K562 (cell line): ENCODE results near the gene PTPN14. TPM values are rescaled to one million over a fixed set of nuclear protein-coding genes. Genes with fewer than 3 reads are reported as not detected.
"Not testable (repeated sequence)": the region's sequence is repeated elsewhere in the genome, so short reads cannot be mapped to it uniquely, and the experiment has no call there.

Experiments
- ATAC-seq: fragments of 200-7000 bp; cut with Tn5 transposase; 3 replicates; pipeline ENCODE4 v1.9.1; 2020; ENCODE audit warnings: moderate library complexity
- BruUV-seq: library from RNA; stranded (reverse); fragments of 400-500 nt; replicated peaks from 2 replicates; lab custom pipeline; 2021; lab: Mats Ljungman, UMichigan
- CTCF ChIA-PET: fragments of 300-600 bp; formaldehyde crosslinking; extraction: SDS; loops from one replicate; lab custom pipeline; 2021; ENCODE audit warnings: low intra/inter-chr PET ratio; lab: Yijun Ruan, JAX
- POLR2A ChIA-PET: fragments of 300-600, 350-650 bp; sonication (Branson Sonifier 250); formaldehyde crosslinking; extraction: SDS; loops from one replicate; lab custom pipeline; 2021; ENCODE audit warnings: antibody characterized with exemption, inconsistent platforms; lab: Yijun Ruan, JAX
- DNase-seq, 4 experiments: peaks; one replicate each; pipeline versions ENCODE4 v3.0.0 to v3.0.0-alpha.2; 2011 to 2018; ENCODE audit warnings: low spot score in 3 of 4, mixed read lengths in 3 of 4; ENCODE audit errors: extremely low read depth in 1 of 4
- FAIRE-seq: peaks from 2 replicates; lab custom pipeline; 2011; peaks lifted over from hg19 to GRCh38; lab: Jason Lieb, UNC
- H2AFZ ChIP-seq: 2 replicates; pipeline ENCODE4 v1.6.0; 2011; ENCODE audit warnings: low read depth, low read length, control low read depth, inconsistent platforms
- H3K27ac ChIP-seq: fragments of 200-600 bp; 3 replicates; pipeline ENCODE4 v1.8.0; 2011; ENCODE audit warnings: low read depth, mild to moderate bottlenecking, control low read depth, inconsistent platforms, low read length, moderate library complexity, mixed read lengths; ENCODE audit errors: extremely low read depth
- H3K27me3 ChIP-seq, 2 experiments: fragments of 300-600 bp in 1 of 2; 2 replicates in 1 of 2; 3 replicates in 1 of 2; pipeline versions ENCODE4 v1.6.0 to v1.8.0; 2011; ENCODE audit warnings: inconsistent platforms in 2 of 2, low read length in 2 of 2, mild to moderate bottlenecking in 1 of 2, mixed read lengths in 1 of 2, moderate library complexity in 1 of 2; ENCODE audit not compliant: control insufficient read depth in 2 of 2, insufficient read depth in 2 of 2
- H3K36me3 ChIP-seq: fragments of 300-600 bp; 3 replicates; pipeline ENCODE4 v1.8.0; 2011; ENCODE audit warnings: mild to moderate bottlenecking, low read length, inconsistent platforms; ENCODE audit not compliant: control insufficient read depth, insufficient read depth
- H3K4me1 ChIP-seq, 2 experiments: fragments of 200-600 bp in 1 of 2; replicated peaks in 1 of 2; 2 replicates in 1 of 2; 3 replicates in 1 of 2; pipeline versions ENCODE4 v1.5.1 to v1.8.0; 2011; ENCODE audit warnings: inconsistent platforms in 2 of 2, low read length in 2 of 2, mild to moderate bottlenecking in 1 of 2, mixed read lengths in 1 of 2, moderate library complexity in 1 of 2; ENCODE audit not compliant: control insufficient read depth in 2 of 2, insufficient read depth in 2 of 2
- H3K4me2 ChIP-seq: 2 replicates; pipeline ENCODE4 v1.6.1; 2011; ENCODE audit warnings: low read length, control low read depth, inconsistent platforms, mixed read lengths; ENCODE audit not compliant: insufficient read depth
- H3K4me3 ChIP-seq: fragments of 200-600 bp; sonication (generic), shearing (Covaris generic); 2 replicates; pipeline ENCODE4 v1.5.1; 2016; ENCODE audit warnings: control low read depth, inconsistent platforms
- H3K79me2 ChIP-seq: fragments of 200-600 bp; 3 replicates; pipeline ENCODE4 v1.8.0; 2011; ENCODE audit warnings: low read length, inconsistent platforms; ENCODE audit not compliant: control insufficient read depth, insufficient read depth
- H3K9ac ChIP-seq, 2 experiments: 2 replicates each; pipeline versions ENCODE4 v1.6.0 to v1.6.1; 2011; ENCODE audit warnings: low read depth in 2 of 2, low read length in 2 of 2, control low read depth in 1 of 2, inconsistent platforms in 1 of 2, mild to moderate bottlenecking in 1 of 2, mixed read lengths in 1 of 2; ENCODE audit not compliant: insufficient read depth in 1 of 2
- H3K9me1 ChIP-seq: one replicate; pipeline ENCODE4 v1.6.0; 2011; ENCODE audit warnings: inconsistent platforms, mild to moderate bottlenecking, low read length, moderate library complexity; ENCODE audit not compliant: control insufficient read depth, insufficient read depth
- H3K9me3 ChIP-seq: replicated peaks from 2 replicates; pipeline ENCODE4 v1.5.1; 2011; ENCODE audit warnings: low read depth, low read length, inconsistent platforms; ENCODE audit not compliant: control insufficient read depth, insufficient read depth
- H4K20me1 ChIP-seq: replicated peaks from 2 replicates; pipeline ENCODE4 v1.6.1; 2011; ENCODE audit warnings: low read length, inconsistent platforms, mixed read lengths; ENCODE audit not compliant: control insufficient read depth, insufficient read depth
- NR0B1 ChIP-seq: fragments of 450-650 bp; IDR thresholded peaks from one replicate; pipeline ENCODE4 v1.6.1; 2018; ENCODE audit warnings: mild to moderate bottlenecking, moderate library complexity; ENCODE audit not compliant: partially characterized antibody
- WGBS: fragments of 100-300 bp; shearing (Covaris generic); methylation state at CpG from one replicate; pipeline ENCODE4 v1.1.6; 2016; ENCODE audit warnings: low coverage, mixed read lengths; ENCODE audit not compliant: insufficient coverage; ENCODE audit errors: missing lambda C conversion rate; 5-methylcytosine and 5-hydroxymethylcytosine counted together
- in situ Hi-C: fragments of 300-500 bp; cut with MboI; formaldehyde crosslinking; loops from 4 replicates; pipeline ENCODE4 v1.15.0; 2018; ENCODE audit warnings: inconsistent platforms, mixed read lengths
- intact Hi-C: fragments of 100-400 bp; cut with micrococcal nuclease; formaldehyde crosslinking; loops from 2 replicates; pipeline ENCODE4 v1.14.2; 2022
- polyA plus RNA-seq, 8 experiments: library from polyadenylated mRNA; depleted of rRNA in 4 of 8; stranded (reverse) in 5 of 8; unstranded in 3 of 8; fragments of >200 nt; fragmentation: Nextera tagmentation in 2 of 8; fragmentation: Illumina TruSeq in 1 of 8; extraction: Ambion mirVana in 2 of 8; extraction: Trizol in 1 of 8; gene quantifications; 2 replicates each; pipeline versions ENCODE4 v1.2.1 to v1.2.3, GENCODE V29; 2011 to 2014; ENCODE audit warnings: inconsistent platforms in 1 of 8, missing spikeins in 1 of 8
- total RNA-seq, 7 experiments: library from RNA; depleted of rRNA in 6 of 7; stranded (reverse); fragments of >200 nt in 6 of 7; fragmentation: Illumina TruSeq in 2 of 7; extraction: Trizol in 2 of 7; gene quantifications; 2 replicates each; pipeline versions ENCODE4 v1.2.1 to v1.2.3, GENCODE V29; 2011 to 2021; ENCODE audit warnings: low replicate concordance in 1 of 7

The PTPN14 gene
- total and polyA plus RNA-seq, 9 of the 15 experiments (the other 6 are each of a cell fraction or from before 2014, with no cell fraction given), result 0.01 to 0.29 (median 0.04) TPM; not detected in 6

GRCh38 chr1:214494706-214495105 lies 56.7 kb downstream of the PTPN14 start (continued):
- TF ChIP-seq NR0B1, result no peak

- H3K9me1 ChIP-seq, H3K4me1 ChIP-seq, H4K20me1 ChIP-seq, DNase-seq, H3K27ac ChIP-seq, CTCF ChIA-PET, in situ Hi-C loops, H3K4me3 ChIP-seq, H3K79me2 ChIP-seq, H3K9ac ChIP-seq, H3K4me2 ChIP-seq, H2AFZ ChIP-seq, BruUV-seq, H3K36me3 ChIP-seq, ATAC-seq, FAIRE-seq, intact Hi-C loops, H3K9me3 ChIP-seq: not testable (repeated sequence)
- POLR2A ChIA-PET, result interaction anchor here (0.6 kb wide), 1 partner anchor 21 kb away, joined by 5 read pairs; no protein-coding TSS in a partner anchor
- peaks cover 4 to 26% of the 10 kb centered on the region in 2 experiments for H3K27me3 ChIP-seq
- WGBS, result 0% methylated on average over 5 of the region's 6 CpGs
These were observed 57.2 kb downstream of the PTPN14 start for GRCh38 chr1:214494179-214494578.
